GM12872 (cell line): Measurements from ENCODE around the gene OPN3.

Experiments used
- CTCF ChIP-seq: IDR thresholded peaks from 3 replicates; pipeline ENCODE4 v1.5.1; 2011; ENCODE audit warnings: low read depth, mild to moderate bottlenecking, low read length, moderate library complexity; ENCODE audit not compliant: insufficient read depth

OPN3 gene

GRCh38 chr1:241630005-241630404, 10.2 kb downstream of the OPN3 start:
- TF ChIP-seq CTCF = no peak

GRCh38 chr1:241627453-241628259, 12.5 kb downstream of the OPN3 start:
- TF ChIP-seq CTCF = peak; percentile 55; the same call in 2 of the 3 replicates

- no peak for TF ChIP-seq CTCF
These were observed 15.2 kb downstream of the OPN3 start for GRCh38 chr1:241624935-241625334.

GRCh38 chr1:241622669-241623068, 17.5 kb downstream of the OPN3 start:
- no peak for TF ChIP-seq CTCF

- no peak for TF ChIP-seq CTCF
These were observed 22.7 kb downstream of the OPN3 start for GRCh38 chr1:241617426-241617825.

GRCh38 chr1:241615043-241615974, 24.9 kb downstream of the OPN3 start:
- no peak for TF ChIP-seq CTCF

- no peak for TF ChIP-seq CTCF
These were observed 25.6 kb downstream of the OPN3 start for GRCh38 chr1:241614572-241614971.
